ENCODE data around the gene RFX8. TPM values are rescaled to one million over a fixed set of nuclear protein-coding genes. Genes with fewer than 3 reads are reported as not detected.
"Not testable (repeated sequence)": the region's sequence is repeated elsewhere in the genome, so short reads cannot be mapped to it uniquely, and the experiment has no call there.

The RFX8 gene
- total and polyA plus RNA-seq, 7 donors, result 0.12 to 0.83 TPM; not detected in 5

DNA sequence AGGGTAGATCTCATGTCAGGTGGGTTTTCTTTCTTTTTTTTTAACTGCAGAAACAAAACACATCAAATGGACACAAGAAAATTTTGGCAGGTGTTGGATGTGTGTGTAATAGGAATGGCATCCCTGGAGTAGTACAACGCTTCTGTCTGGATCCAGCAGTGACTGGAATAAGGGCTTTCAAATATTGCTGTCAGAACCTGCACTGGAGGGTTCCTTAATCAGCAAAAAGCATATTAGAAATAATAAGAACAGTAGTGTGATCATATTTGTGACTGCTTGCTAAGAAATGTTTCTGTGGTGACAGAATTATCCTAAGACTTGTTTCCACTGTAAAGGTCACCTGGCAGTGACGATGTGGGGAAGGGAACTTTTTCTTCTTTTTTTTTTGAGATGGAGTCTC is 118.4 kb downstream of the RFX8 start:
- H3K9me3 ChIP-seq, result no peaks in the 10 kb centered on the region
- no peaks in the 10 kb centered on the region for H3K27me3 ChIP-seq
- TF ChIP-seq POLR2AphosphoS5 (IDR thresholded peaks at IDR 0.05) (no peak), EP300 (IDR thresholded peaks at IDR 0.05) (no peak), POLR2A (IDR thresholded peaks at IDR 0.05) (no peak)
- TF ChIP-seq, protein P1, sequence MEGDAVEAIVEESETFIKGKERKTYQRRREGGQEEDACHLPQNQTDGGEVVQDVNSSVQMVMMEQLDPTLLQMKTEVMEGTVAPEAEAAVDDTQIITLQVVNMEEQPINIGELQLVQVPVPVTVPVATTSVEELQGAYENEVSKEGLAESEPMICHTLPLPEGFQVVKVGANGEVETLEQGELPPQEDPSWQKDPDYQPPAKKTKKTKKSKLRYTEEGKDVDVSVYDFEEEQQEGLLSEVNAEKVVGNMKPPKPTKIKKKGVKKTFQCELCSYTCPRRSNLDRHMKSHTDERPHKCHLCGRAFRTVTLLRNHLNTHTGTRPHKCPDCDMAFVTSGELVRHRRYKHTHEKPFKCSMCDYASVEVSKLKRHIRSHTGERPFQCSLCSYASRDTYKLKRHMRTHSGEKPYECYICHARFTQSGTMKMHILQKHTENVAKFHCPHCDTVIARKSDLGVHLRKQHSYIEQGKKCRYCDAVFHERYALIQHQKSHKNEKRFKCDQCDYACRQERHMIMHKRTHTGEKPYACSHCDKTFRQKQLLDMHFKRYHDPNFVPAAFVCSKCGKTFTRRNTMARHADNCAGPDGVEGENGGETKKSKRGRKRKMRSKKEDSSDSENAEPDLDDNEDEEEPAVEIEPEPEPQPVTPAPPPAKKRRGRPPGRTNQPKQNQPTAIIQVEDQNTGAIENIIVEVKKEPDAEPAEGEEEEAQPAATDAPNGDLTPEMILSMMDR (IDR thresholded peaks at IDR 0.05), result no peak
- H3K4me1 ChIP-seq, result no peaks in the 10 kb centered on the region
- H3K27ac ChIP-seq, result no peak overlapping the region
- H3K4me3 ChIP-seq, result no peak overlapping the region
- DNase-seq, result no peak
- WGBS, 2 donors, result 78 to 80% methylated on average over 2 of the region's 2 CpGs
- intact Hi-C loops (cut with DNase I), result no loop called here
- no peaks in the 10 kb centered on the region for H3K36me3 ChIP-seq

DNA sequence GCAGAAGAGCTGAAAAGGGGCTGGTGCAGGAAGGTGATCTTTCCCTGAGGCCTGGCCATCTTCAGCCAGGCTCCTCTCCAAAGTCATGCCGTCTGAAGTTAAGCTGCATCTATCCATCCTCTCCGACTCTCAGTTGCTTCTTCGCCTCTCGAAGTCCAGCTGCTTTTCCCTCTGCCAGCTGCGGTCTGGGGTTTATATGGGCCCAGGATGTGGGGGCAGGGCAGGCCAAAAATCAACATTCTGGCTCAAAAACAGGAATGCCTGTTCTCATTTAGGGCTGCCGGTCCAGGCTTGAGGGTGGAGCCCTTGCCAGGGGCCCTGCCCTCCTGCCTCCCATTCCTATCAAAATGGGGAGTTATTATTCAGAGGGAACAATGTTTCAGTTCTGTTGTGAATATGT is 118.9 kb downstream of the RFX8 start:
- Histone ChIP-seq H3K36me3 (no peaks in the 10 kb centered on the region), H3K4me1 (no peaks in the 10 kb centered on the region), H3K27ac (no peak overlapping the region), H3K4me3 (no peak overlapping the region), H3K9me3 (no peaks in the 10 kb centered on the region), H3K27me3 (no peaks in the 10 kb centered on the region)
- no peak for DNase-seq
- intact Hi-C loops (cut with DNase I), result no loop called here
- TF ChIP-seq POLR2AphosphoS5 (IDR thresholded peaks at IDR 0.05), result no peak
- TF ChIP-seq EP300 (IDR thresholded peaks at IDR 0.05), result no peak
- no peak for TF ChIP-seq POLR2A (IDR thresholded peaks at IDR 0.05)
- TF ChIP-seq, protein P1 (IDR thresholded peaks at IDR 0.05), result no peak
- 76 to 82% methylated on average over 6 of the region's 6 CpGs for WGBS, 2 donors

DNA sequence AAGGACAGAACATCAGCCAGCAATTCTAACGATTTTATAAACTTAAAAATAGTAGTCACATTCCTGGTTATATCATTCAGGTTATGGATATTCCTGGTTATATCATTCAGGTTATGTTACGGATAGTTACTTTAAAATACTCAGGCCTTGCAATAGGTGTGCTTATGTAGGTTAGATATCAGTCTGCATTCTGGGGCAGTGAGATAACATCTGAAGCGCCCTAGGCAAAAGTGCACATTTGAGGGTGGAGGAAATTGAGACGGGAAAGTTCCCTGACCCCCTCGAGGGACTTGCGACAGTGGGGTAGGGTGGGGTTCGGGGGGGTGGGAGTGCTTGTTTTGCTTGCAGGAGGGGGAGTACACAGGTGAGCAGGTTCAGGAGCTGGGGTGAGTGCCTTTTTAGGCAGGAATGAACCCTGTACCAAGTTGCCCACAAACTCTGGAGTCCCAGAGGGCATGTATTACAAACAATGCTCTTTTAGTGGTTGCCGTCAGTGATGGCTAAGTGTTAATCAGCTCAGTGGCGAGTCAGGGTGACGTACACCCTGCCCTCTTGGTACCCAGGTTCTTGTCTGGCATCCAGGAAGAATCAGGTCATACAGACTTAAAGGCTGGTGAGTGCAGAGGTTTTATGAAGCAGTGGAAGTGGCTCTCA is 119.4 kb downstream of the RFX8 start:
- intact Hi-C loops (cut with DNase I), result no loop called here
- WGBS, 2 donors, result 84 to 85% methylated on average over 10 of the region's 10 CpGs
- H3K4me1 ChIP-seq, result no peaks in the 10 kb centered on the region
- TF ChIP-seq POLR2A (IDR thresholded peaks at IDR 0.05) (no peak), POLR2AphosphoS5 (IDR thresholded peaks at IDR 0.05) (no peak), EP300 (IDR thresholded peaks at IDR 0.05) (no peak)
- TF ChIP-seq, protein P1 (IDR thresholded peaks at IDR 0.05), result no peak
- no peaks in the 10 kb centered on the region for H3K27me3 ChIP-seq
- H3K9me3 ChIP-seq, result no peaks in the 10 kb centered on the region
- no peaks in the 10 kb centered on the region for H3K36me3 ChIP-seq
- no peak overlapping the region for H3K4me3 ChIP-seq
- no peak for DNase-seq
- H3K27ac ChIP-seq, result no peak overlapping the region

DNA sequence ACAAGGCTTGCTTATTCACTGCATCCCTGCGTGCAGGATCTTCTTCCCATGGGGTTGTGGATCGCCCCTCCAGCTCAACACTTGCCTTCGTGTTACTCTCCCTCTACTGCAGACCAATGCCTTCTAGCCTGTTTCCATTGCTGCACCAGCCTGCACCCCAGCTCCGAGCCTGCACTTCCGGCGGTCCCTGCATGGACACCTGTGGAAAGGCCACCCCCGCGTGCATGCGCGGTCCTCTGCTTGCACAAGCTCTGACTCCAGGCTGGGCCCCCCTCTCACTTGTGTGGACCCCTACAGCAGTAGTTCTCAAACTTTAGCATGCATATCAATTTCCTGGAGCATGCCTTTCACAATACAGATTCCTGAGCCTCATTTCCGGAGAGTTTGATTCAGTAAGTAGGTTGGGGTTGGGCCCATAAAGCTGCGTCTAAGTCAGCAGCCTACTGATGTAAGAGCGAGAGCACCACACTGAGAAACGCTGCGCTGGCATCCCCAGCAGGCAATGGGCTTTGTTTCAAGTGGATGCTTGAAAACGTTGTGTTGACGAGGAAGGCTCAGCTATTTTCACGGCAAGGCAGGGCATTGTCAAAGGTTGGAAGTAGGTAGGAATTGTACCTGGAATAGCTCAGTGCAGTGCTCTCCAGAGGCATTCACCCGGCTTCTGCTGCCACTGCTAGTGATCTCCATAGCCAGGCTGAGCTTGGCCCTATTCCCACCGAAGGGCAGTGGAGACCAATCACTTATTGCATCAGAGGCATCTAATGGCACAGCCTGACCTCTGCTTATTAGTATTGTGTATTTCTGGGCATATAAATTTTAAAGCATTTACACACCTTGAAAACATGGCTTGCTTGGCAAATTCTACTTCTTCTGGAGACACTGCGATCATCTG is 120.2 kb downstream of the RFX8 start:
- no peaks in the 10 kb centered on the region for H3K4me1 ChIP-seq
- no peak for DNase-seq
- TF ChIP-seq EP300 (IDR thresholded peaks at IDR 0.05), result no peak
- TF ChIP-seq, protein P1 (IDR thresholded peaks at IDR 0.05), result no peak
- TF ChIP-seq POLR2AphosphoS5 (IDR thresholded peaks at IDR 0.05), result no peak
- TF ChIP-seq POLR2A (IDR thresholded peaks at IDR 0.05), result no peak
- no peaks in the 10 kb centered on the region for H3K9me3 ChIP-seq
- H3K4me3 ChIP-seq, result no peak overlapping the region
- intact Hi-C loops (cut with DNase I), result no loop called here
- 92 to 94% methylated on average over 21 of the region's 21 CpGs for WGBS, 2 donors
- H3K27me3 ChIP-seq, result no peaks in the 10 kb centered on the region
- no peak overlapping the region for H3K27ac ChIP-seq
- H3K36me3 ChIP-seq, result no peaks in the 10 kb centered on the region

DNA sequence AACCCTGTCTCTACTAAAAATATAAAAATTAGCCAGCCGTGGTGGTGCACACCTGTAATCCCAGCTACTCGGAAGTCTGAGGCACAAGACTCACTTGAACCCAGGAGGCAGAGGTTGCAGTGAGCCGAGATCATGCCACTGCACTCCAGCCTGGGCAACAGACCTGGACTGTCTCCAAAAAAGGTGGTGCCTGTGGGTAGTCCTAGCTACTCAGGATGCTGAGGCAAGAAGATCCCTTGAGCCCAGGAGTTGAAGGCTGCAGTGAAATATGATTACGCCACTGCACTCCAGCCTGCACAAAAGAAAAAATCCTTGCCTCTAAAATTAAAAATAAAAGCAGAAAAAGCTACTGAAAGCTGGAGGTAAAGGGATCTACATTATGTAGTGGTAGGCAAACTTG is 122.3 kb downstream of the RFX8 start:
- H3K27ac ChIP-seq; H3K9me3 ChIP-seq; H3K4me3 ChIP-seq; DNase-seq; H3K27me3 ChIP-seq; intact Hi-C loops (cut with DNase I); H3K36me3 ChIP-seq; H3K4me1 ChIP-seq: not testable (repeated sequence)
- 85 to 95% methylated on average over 4 of the region's 4 CpGs for WGBS, 2 donors

Data from sigmoid colon (tissue), 7 donors.